AG09309 (cell line): Measurements from ENCODE around the gene RALA.

ENCODE experiments used
- DNase-seq: peaks from one replicate; pipeline ENCODE4 v3.0.0-alpha.2; 2010; ENCODE audit warnings: low read depth
- H3K4me3 ChIP-seq: 2 replicates; pipeline ENCODE4 v1.5.1; 2011; ENCODE audit warnings: mild to moderate bottlenecking, low read depth, low read length, moderate library complexity; ENCODE audit not compliant: control insufficient read depth
- TF ChIP-seq, protein P1 (sequence below): IDR thresholded peaks from 2 replicates; pipeline ENCODE4 v1.5.1; 2011; ENCODE audit warnings: mild to moderate bottlenecking, low read depth, low read length, inconsistent platforms; ENCODE audit not compliant: insufficient read depth, control insufficient read depth; ENCODE audit errors: missing control alignments

Gene RALA

DNA sequence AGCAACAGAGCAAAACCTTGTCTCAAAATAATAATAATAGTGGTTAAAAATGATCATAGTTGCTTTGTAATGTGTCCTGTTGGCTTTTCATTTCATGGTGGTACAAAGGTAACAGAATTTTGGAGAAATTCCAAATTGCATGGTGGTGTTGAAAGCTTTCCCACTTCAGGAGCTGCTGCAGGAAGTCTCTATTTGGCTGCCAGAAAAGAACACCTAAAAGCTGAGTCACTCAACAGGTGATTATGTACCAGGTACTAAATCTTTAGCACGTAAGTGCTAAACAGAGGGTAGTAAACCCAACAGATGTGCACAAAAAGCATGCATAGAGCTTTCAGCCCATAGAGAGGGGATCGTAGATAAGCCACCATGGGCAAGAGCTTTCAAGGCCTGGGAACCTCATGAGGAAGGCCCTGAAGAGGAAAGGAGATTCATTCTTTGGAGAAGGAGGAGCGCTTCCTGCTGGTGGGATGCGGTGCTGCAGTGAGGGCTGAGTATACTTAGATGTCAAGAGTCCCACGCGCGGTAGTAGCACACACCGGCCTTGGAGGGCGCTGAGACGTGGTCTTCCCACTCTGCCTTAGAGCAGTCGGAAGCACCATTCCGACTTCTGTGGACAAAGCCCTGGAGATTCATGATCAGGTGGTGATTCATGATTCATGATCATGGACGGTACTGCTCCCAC, 118.7 kb downstream of the RALA start:
- no peak for DNase-seq
- TF ChIP-seq, protein P1, sequence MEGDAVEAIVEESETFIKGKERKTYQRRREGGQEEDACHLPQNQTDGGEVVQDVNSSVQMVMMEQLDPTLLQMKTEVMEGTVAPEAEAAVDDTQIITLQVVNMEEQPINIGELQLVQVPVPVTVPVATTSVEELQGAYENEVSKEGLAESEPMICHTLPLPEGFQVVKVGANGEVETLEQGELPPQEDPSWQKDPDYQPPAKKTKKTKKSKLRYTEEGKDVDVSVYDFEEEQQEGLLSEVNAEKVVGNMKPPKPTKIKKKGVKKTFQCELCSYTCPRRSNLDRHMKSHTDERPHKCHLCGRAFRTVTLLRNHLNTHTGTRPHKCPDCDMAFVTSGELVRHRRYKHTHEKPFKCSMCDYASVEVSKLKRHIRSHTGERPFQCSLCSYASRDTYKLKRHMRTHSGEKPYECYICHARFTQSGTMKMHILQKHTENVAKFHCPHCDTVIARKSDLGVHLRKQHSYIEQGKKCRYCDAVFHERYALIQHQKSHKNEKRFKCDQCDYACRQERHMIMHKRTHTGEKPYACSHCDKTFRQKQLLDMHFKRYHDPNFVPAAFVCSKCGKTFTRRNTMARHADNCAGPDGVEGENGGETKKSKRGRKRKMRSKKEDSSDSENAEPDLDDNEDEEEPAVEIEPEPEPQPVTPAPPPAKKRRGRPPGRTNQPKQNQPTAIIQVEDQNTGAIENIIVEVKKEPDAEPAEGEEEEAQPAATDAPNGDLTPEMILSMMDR, result no peak
- no peak overlapping the region for H3K4me3 ChIP-seq

DNA sequence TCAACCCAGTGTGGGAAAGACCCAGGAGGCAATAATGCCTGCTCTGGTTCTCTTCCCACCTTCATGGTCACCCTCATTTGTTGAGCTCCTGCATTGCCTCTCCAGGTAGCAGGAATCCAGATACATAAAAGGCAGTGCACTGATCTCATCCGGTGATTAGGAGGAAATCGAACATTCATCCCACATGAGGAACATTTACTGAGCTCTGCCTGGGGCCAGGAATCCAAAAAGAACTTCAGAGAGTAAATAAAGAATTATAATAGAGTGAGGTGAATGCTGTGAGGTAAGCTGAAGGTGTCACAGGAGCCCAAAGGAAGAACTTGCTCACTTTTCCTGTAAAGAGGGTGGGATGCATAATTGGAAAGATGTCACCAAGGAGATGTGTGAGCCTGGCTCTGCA, 121.2 kb downstream of the RALA start:
- no peak overlapping the region for H3K4me3 ChIP-seq
- TF ChIP-seq, protein P1, result no peak
- no peak for DNase-seq

DNA sequence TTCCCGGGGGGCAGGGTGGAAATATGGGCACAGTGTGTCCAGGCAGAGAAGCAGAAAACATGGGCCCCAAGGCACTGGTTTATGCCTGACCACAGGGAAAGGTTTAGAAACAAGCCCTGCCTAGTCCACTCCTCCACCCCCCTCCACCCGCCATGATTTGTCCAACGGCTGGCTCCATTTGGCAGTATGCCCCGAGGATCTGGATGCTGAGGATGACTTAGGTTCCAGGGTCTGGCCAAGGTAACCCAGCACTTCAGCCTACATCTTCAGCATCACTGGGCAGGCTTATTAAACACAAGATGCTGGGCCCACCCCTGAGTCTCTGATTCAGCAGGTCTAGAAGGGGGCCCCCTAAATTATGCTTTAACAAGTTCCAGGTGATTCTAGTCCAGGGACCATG, 121.9 kb downstream of the RALA start:
- no peak overlapping the region for H3K4me3 ChIP-seq
- TF ChIP-seq, protein P1, result no peak
- DNase-seq, result no peak

DNA sequence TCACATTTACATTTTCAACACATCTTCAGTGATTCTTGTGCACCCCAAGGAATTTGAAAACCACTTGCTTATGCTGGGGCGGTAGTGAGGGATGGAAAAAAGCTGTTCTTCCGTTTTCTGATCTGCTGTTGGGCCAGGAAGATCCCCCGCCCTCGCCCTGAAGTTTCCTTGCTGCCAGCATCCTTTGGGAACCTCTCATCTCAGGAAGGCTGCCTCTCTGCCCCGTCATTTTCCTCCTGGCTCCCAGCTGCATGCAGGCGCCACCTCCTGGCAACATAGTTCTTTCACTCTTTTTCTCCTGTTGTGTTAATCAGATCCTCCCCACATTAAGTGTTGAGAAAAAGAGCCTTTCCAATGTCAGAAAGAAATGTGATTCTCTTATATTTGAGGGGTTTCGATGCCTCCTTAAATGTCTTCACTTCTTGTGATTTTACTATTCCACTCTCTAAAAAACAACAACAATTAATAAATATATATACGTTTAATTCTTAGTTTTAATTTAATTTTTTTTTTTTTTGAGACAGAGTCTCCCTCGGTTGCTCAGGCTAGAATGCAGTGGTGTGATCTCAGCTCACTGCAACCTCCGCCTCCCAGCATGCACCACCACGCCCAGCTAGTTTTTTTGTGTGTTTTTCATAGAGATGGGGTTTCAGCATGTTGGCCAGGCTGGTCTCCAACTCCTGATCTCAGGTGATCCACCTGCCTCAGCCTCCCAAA, 122.9 kb downstream of the RALA start:
- no peak for DNase-seq
- TF ChIP-seq, protein P1, result peak; percentile 87
- no peak overlapping the region for H3K4me3 ChIP-seq

DNA sequence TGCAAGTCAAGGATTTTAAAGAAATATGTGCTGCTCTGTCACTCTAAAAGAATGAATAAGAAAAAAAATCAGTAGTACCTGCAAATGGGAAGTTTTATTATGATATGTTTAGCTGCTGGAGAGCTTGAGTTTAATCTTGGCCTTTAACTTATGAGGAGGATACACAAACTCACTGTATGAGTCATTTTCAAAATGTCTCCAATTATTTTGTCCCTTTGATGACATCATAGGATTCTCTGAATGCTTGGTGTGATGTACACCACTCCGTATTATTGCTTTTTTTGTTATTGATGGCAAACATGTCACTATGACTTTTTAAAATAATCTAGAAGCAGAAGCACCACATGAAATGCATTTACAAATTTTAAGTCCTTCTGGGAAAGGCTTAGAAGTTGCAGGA, 125.8 kb downstream of the RALA start:
- H3K4me3 ChIP-seq, result no peak overlapping the region
- no peak for DNase-seq
- TF ChIP-seq, protein P1, result no peak

DNA sequence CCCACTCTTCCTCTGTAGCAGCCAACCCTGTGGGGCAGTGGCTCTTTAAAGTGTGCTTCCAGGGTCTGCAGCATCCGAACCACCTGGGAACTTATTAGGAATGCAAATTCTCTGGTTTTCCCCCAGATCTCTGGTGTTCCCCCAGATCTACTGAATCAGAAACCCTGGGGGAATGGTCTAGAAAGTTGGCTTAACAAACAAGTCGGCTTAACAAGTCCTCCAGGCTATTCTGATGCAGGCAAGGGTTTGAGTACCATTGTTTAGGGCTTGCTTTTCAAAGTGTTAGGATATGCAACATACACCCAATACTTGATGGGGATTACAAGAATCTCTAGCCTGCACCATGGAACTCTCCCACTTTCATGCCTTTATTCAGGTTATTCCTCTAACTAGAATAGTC, 126.3 kb downstream of the RALA start:
- no peak overlapping the region for H3K4me3 ChIP-seq
- TF ChIP-seq, protein P1, result no peak
- DNase-seq, result no peak
